CD14-positive monocyte (primary cell): ENCODE data around the gene ZNF593. TPM values are rescaled to one million over a fixed set of nuclear protein-coding genes. Genes with fewer than 3 reads are reported as not detected.

Experiments
- DNase-seq, 3 donors: peaks; one replicate each; pipeline ENCODE4 v3.0.0-alpha.2; 2011 to 2022
- H2AFZ ChIP-seq: 2 replicates; pipeline ENCODE4 v1.6.0; 2012; ENCODE audit warnings: mild to moderate bottlenecking, low read depth, low read length, inconsistent platforms; ENCODE audit not compliant: insufficient read depth, poor library complexity, severe bottlenecking
- H3K27ac ChIP-seq, 2 donors: 1 replicate in 1 of 2; 2 replicates in 1 of 2; pipeline ENCODE4 v1.5.1; 2012 to 2013; ENCODE audit warnings: low read length in 2 of 2, control low read depth in 1 of 2, inconsistent platforms in 1 of 2, low read depth in 1 of 2, mild to moderate bottlenecking in 1 of 2
- H3K27me3 ChIP-seq, 2 donors: one replicate each; pipeline versions ENCODE4 v1.6.0 to v1.6.1; 2011 to 2013; ENCODE audit warnings: low read length in 2 of 2; ENCODE audit not compliant: control insufficient read depth in 2 of 2, insufficient read depth in 2 of 2
- H3K36me3 ChIP-seq, 2 donors: replicated peaks in 1 of 2; 1 replicate in 1 of 2; 2 replicates in 1 of 2; pipeline versions ENCODE4 v1.5.1 to v1.6.1; 2012 to 2013; ENCODE audit warnings: low read length in 2 of 2, control low read depth in 1 of 2, inconsistent platforms in 1 of 2, mild to moderate bottlenecking in 1 of 2; ENCODE audit not compliant: insufficient read depth in 2 of 2, control insufficient read depth in 1 of 2
- H3K4me1 ChIP-seq, 2 donors: 1 replicate in 1 of 2; 2 replicates in 1 of 2; pipeline versions ENCODE4 v1.5.1 to v1.6.1; 2012 to 2013; ENCODE audit warnings: low read length in 2 of 2, control low read depth in 1 of 2, inconsistent platforms in 1 of 2, mild to moderate bottlenecking in 1 of 2, moderate library complexity in 1 of 2; ENCODE audit not compliant: insufficient read depth in 2 of 2, control insufficient read depth in 1 of 2
- H3K4me2 ChIP-seq: replicated peaks from 2 replicates; pipeline ENCODE3; 2012; ENCODE audit warnings: low read length, moderate library complexity, mild to moderate bottlenecking; ENCODE audit not compliant: poor library complexity, severe bottlenecking; ENCODE audit errors: extremely low read depth
- H3K4me3 ChIP-seq, 3 experiments: fragments of 200-600 bp in 1 of 3; sonication (generic) in 1 of 3; replicated peaks in 1 of 3; 1 replicate in 2 of 3; 2 replicates in 1 of 3; pipeline ENCODE4 v1.5.1; 2011 to 2013; ENCODE audit warnings: low read length in 3 of 3, mild to moderate bottlenecking in 3 of 3, control low read depth in 2 of 3, low read depth in 2 of 3, inconsistent platforms in 1 of 3, moderate library complexity in 1 of 3
- H3K79me2 ChIP-seq: 2 replicates; pipeline ENCODE4 v1.6.0; 2012; ENCODE audit warnings: mild to moderate bottlenecking, control low read depth, inconsistent platforms, low read length, moderate library complexity; ENCODE audit not compliant: insufficient read depth
- H3K9ac ChIP-seq: 2 replicates; pipeline ENCODE4 v1.6.0; 2017; ENCODE audit warnings: low read length, mild to moderate bottlenecking; ENCODE audit not compliant: insufficient read depth, poor library complexity, severe bottlenecking
- H3K9me3 ChIP-seq, 2 donors: replicated peaks in 1 of 2; 1 replicate in 1 of 2; 2 replicates in 1 of 2; pipeline versions ENCODE4 v1.5.1 to v1.6.1; 2012 to 2013; ENCODE audit warnings: low read length in 2 of 2, control low read depth in 1 of 2; ENCODE audit not compliant: control insufficient read depth in 1 of 2, insufficient read depth in 1 of 2
- H4K20me1 ChIP-seq: 2 replicates; pipeline ENCODE4 v1.6.0; 2012; ENCODE audit warnings: mild to moderate bottlenecking, low read length, control low read depth, moderate library complexity; ENCODE audit not compliant: insufficient read depth
- H3K27ac Mint-ChIP-seq, 7 donors: one replicate each; pipeline ENCODE4 v1.8.0; 2020; ENCODE audit warnings: mild to moderate bottlenecking in 7 of 7, mixed read lengths in 7 of 7, moderate library complexity in 6 of 7, inconsistent platforms in 2 of 7
- H3K27me3 Mint-ChIP-seq, 3 donors: one replicate each; pipeline ENCODE4 v1.8.0; 2021 to 2022; ENCODE audit warnings: low read depth in 3 of 3, mild to moderate bottlenecking in 3 of 3, mixed read lengths in 3 of 3, moderate library complexity in 3 of 3, inconsistent platforms in 1 of 3
- H3K36me3 Mint-ChIP-seq, 2 donors: one replicate each; pipeline ENCODE4 v1.8.0; 2020; ENCODE audit warnings: mixed read lengths in 2 of 2, inconsistent platforms in 1 of 2, mild to moderate bottlenecking in 1 of 2
- H3K4me1 Mint-ChIP-seq: one replicate; pipeline ENCODE4 v1.8.0; 2020; ENCODE audit warnings: mild to moderate bottlenecking, mixed read lengths
- H3K4me3 Mint-ChIP-seq, 2 donors: one replicate each; pipeline ENCODE4 v1.8.0; 2020; ENCODE audit warnings: mild to moderate bottlenecking in 2 of 2, mixed read lengths in 2 of 2, moderate library complexity in 1 of 2
- H3K9me3 Mint-ChIP-seq, 7 donors: one replicate each; pipeline ENCODE4 v1.8.0; 2020 to 2022; ENCODE audit warnings: mixed read lengths in 7 of 7, mild to moderate bottlenecking in 6 of 7, moderate library complexity in 6 of 7, inconsistent platforms in 2 of 7
- CTCF ChIP-seq: fragments of 200-600 bp; IDR thresholded peaks from one replicate; pipeline ENCODE4 v1.8.0; 2022; ENCODE audit warnings: antibody characterized with exemption, mild to moderate bottlenecking
- WGBS: methylation state at CpG from one replicate; pipeline ENCODE4 v1.1.5; 2013; ENCODE audit warnings: missing lambda C conversion rate; ENCODE audit not compliant: insufficient coverage; 5-methylcytosine and 5-hydroxymethylcytosine counted together
- intact Hi-C, 2 donors: fragments of 100-400 bp; cut with micrococcal nuclease; formaldehyde crosslinking; loops; one replicate each; pipeline versions ENCODE4 v1.15.0 to v1.15.1; 2023
- polyA plus RNA-seq, 3 donors: library from polyadenylated mRNA; depleted of rRNA in 1 of 3; unstranded in 2 of 3; stranded (reverse) in 1 of 3; fragments of 300-500 nt in 2 of 3; fragments of >200 nt in 1 of 3; fragmentation: Illumina TruSeq in 2 of 3; gene quantifications; 1 replicate in 2 of 3; 2 replicates in 1 of 3; pipeline ENCODE4 v1.2.3, GENCODE V29; 2012 to 2021

Gene ZNF593
- polyA plus RNA-seq, 3 donors = 23.6 to 36.5 (median 27.8) TPM

DNA sequence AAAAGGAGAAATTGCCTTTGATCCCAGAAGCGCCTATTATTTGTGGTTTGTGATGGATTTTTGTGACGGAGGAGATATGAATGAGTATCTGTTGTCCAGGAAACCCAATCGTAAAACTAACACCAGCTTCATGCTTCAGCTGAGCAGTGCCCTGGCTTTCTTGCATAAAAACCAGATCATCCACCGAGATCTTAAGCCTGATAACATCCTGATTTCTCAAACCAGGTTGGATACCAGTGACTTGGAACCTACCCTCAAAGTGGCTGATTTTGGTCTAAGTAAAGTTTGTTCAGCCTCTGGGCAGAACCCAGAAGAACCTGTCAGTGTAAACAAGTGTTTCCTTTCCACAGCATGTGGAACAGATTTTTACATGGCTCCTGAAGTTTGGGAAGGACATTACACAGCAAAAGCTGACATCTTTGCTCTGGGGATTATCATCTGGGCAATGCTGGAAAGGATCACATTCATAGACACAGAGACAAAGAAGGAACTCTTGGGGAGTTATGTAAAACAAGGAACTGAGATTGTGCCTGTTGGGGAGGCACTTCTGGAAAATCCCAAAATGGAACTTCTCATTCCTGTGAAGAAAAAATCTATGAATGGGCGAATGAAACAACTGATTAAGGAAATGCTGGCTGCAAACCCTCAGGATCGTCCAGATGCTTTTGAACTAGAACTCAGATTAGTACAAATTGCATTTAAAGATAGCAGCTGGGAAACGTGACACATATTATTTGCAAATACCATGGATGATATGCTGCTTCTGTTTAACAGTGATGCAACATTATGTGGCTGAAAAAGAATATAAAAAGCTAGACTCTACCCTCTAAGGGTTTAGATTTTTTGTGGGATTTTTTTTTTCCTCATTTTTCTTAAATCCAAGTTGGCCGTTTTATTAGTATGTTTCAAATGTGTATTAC is 47.6 kb upstream of the ZNF593 start:
- Histone ChIP-seq H3K4me1 (peaks cover 51 to 73% of the 10 kb centered on the region in 2 donors), H3K9me3 (no peaks in the 10 kb centered on the region), H4K20me1 (no peaks in the 10 kb centered on the region), H3K9ac (no peak overlapping the region), H2AFZ (peak overlapping the region; percentile 2), H3K36me3 (peaks cover 13 to 23% of the 10 kb centered on the region in 2 donors), H3K27ac (peak overlapping the region in 1 of 2 donors; percentile 77), H3K79me2 (peaks cover 57% of the 10 kb centered on the region), H3K27me3 (no peaks in the 10 kb centered on the region), H3K4me3 (peak overlapping the region in 1 of 3 experiments; percentile 29), H3K4me2 (peak overlapping the region; percentile 51)
- Mint-ChIP-seq H3K4me1 (peaks cover 68% of the 10 kb centered on the region), H3K27ac (peak overlapping the region; percentile 47 to 84 (median 63)), H3K9me3 (peaks cover 0 to 2% (median 0%) of the 10 kb centered on the region in 7 donors), H3K4me3 (no peak overlapping the region), H3K36me3 (peaks cover 18 to 31% of the 10 kb centered on the region in 2 donors), H3K27me3 (no peaks in the 10 kb centered on the region)
- no peak for TF ChIP-seq CTCF
- WGBS = 0% methylated on average over 2 of the region's 8 CpGs
- intact Hi-C loops = loop anchor here in 1 of 2 donors (5.0 kb wide), 1 partner anchor 40 kb away; no protein-coding TSS in a partner anchor
- DNase-seq = peak; percentile 21 to 77 (median 59)
